HG02678 (cell line): ENCODE data around the gene CASP12.

Source experiments
- ATAC-seq: cut with Tn5 transposase; IDR thresholded peaks from one replicate; pipeline ENCODE4 v1.9.1; 2021; ENCODE audit warnings: mild to moderate bottlenecking, moderate library complexity; ENCODE audit not compliant: unreplicated experiment

The CASP12 gene

GRCh38 chr11:104841973-104842525 lies 56.2 kb downstream of the CASP12 start:
- no peak for ATAC-seq

DNA sequence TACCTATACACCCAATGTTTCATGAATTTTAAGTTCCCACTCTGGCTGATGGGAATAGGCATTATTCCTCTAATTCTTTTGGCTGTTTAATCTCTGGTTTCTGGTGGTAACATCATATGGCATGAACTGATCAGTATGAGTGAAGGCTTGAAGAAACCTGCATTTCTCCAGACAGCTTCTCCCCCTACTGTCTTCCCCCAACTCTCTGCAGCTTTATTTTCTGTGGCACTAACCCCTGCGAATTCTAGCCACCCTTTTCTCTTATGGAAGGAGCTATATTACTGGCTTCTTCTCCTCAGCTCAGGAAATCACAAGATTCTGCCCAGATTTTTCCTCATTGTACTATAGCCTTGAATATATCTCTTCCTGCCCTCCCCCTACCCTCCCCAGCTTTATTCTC lies 57.1 kb downstream of the CASP12 start:
- no peak for ATAC-seq

GRCh38 chr11:104837969-104838639 lies 60.2 kb downstream of the CASP12 start:
- ATAC-seq = no peak

GRCh38 chr11:104836691-104837090 lies 61.6 kb downstream of the CASP12 start:
- ATAC-seq = no peak
